D721Med (cell line): ENCODE data around the gene HOXA9.

Experiments
- DNase-seq: peaks from one replicate; pipeline ENCODE4 v3.0.0; 2011; ENCODE audit warnings: low spot score; ENCODE audit not compliant: insufficient read length
- FAIRE-seq: peaks from 2 replicates; lab custom pipeline; 2011; peaks lifted over from hg19 to GRCh38; lab: Jason Lieb, UNC
- TF ChIP-seq, protein P1 (sequence below): IDR thresholded peaks from 2 replicates; pipeline ENCODE4 v1.5.1; 2012; ENCODE audit warnings: mild to moderate bottlenecking, control low read depth; ENCODE audit not compliant: insufficient read depth; ENCODE audit errors: missing control alignments

The HOXA9 gene

DNA sequence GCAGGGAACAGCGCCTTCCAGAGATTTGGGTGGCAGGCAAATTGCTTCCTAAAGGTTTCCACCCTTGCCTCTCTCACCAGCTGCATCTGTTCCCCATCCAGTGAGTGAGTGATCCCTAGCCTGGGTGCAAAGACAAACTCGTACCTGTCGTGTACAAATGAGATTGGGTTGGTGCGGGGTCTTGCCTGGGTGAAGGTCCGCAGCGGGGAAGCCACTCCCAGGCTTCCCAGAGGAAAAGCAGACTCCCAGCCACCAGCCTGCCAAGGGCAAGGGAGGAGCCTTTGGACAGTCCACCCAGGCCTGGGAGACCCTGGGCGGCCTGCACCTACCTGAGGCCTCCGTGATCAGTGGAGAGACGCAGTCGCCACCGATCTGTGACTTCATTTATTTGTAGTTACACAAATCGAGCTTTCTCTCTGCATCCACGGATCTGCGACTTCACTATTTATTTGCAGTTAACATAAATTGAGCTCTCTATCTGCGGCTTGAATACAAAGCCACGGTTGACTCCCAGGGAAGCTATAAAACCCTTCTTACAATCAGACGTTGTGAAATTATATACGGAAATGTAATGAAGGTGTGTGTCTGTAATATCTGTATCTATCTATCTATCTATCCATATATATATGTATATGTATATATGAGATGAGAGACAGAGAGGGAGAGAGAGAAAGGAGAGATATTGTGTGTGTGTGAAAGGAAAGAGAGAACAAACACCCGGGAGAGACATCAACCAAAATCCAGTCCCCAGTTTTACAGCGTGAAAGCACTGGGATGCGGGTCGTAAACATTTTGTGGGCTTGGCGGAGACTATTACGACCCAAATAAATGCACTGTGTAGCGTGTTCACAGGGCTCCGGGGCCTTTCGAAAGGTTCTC, 5.8 kb downstream of the HOXA9 start:
- TF ChIP-seq, protein P1, sequence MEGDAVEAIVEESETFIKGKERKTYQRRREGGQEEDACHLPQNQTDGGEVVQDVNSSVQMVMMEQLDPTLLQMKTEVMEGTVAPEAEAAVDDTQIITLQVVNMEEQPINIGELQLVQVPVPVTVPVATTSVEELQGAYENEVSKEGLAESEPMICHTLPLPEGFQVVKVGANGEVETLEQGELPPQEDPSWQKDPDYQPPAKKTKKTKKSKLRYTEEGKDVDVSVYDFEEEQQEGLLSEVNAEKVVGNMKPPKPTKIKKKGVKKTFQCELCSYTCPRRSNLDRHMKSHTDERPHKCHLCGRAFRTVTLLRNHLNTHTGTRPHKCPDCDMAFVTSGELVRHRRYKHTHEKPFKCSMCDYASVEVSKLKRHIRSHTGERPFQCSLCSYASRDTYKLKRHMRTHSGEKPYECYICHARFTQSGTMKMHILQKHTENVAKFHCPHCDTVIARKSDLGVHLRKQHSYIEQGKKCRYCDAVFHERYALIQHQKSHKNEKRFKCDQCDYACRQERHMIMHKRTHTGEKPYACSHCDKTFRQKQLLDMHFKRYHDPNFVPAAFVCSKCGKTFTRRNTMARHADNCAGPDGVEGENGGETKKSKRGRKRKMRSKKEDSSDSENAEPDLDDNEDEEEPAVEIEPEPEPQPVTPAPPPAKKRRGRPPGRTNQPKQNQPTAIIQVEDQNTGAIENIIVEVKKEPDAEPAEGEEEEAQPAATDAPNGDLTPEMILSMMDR, result no peak
- no peak for DNase-seq
- no peak for FAIRE-seq

DNA sequence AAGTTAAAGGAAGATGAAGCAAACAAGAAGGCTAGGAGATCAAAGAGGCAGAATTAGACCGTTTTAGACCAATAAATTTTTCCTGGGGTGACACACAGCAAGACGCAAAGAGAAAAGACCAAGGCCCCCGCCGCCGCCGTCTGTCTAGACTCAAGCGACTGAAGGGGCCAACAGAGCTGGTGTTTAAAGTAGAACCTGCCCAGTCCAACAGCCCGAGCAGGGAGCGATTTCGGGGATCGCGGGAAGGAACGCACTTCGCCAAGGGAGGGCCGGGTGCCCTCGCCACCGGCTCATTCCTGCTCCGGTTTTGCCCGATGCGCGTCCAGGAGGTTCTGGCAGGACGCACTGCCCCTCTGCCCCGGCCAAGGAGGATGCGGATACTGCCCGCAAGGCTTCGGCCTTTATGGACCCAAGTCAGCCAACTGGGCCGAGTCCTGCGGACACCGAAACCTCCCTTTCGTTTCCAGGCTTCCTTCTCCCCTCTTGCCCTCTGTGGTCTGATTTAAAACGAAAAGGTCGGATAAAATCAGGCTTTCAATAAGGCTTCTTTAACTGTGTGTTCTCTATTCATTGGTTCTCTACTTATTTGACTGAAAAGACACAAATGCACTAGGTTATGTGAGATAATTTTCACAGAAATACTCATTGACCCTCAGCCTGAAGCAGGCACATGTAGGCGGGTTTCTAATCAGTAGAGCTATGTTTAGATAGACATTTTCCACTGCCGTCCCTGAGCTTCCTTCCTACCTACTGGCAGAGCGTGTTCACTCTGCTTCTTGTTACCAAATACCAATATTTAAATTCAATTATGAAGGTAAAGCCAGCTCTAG, 6.7 kb downstream of the HOXA9 start:
- TF ChIP-seq, protein P1, result no peak
- DNase-seq, result no peak
- FAIRE-seq, result no peak

- TF ChIP-seq, protein P1, result no peak
- FAIRE-seq (no peak), DNase-seq (no peak)
These were observed 7.5 kb downstream of the HOXA9 start for GRCh38 chr7:27157702-27158431.

DNA sequence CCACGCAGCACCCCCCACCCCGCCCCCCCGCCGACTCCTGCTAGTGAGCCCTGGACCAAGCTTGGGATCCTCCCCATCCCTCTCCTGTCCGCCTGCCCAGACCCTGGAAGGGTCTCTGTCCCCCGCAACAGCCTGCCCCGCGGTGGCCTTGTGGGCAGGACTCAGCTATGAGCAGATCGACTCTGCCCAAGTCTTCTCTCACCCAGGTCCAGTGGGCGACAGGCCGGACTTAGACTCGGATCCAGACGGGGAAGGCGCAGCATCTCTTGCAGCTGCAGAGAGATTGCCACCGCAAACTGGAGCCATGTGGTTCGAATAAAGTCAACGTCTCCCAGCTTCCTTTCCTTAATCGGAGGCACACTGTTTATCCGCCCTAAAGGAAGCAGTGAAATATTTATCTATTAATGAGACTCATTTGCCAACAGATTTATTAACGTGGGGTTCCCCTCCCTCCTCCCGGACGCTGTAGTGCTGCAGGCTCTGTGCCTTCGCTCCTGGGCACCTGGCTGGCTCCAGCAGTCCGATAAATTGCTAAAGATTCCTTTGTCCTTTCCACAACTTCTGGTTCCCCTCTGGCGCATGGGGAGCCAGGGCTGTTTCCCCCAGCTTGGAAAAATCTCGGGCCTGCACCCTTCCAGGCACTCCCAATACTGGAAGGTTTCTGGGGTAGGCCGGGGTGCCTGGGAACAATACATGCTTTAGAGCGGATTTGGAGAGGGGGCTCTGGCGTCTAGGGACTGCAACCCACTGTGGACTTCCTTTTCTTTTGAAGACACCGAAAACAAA, 8.2 kb downstream of the HOXA9 start:
- FAIRE-seq (no peak), DNase-seq (no peak)
- TF ChIP-seq, protein P1, result no peak

DNA sequence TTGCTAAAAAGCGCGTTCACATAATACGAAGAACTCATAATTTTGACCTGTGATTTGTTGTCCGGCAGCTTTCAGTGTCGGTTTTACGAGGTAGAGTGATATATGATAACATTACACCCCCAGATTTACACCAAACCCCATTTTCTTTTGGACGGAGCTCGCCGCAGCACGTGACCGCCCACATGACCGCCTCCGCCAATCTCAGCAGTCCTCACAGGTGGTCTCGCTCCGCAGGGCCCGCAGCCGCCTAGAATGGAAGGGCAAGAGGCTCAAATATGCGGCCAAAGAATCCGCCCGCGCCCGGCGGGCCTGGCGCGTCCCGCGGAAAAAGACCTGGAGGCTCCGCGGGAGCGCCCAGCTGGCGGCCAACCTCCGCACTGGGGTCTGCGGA, 8.8 kb downstream of the HOXA9 start, which contains the start of gene HOXA7:
Gene HOXA7, minus strand, starts transcription at position 168 of the 391 bp plus-strand sequence. Its CDS starts 130 bp downstream, at position 38.
- TF ChIP-seq, protein P1, result no peak
- FAIRE-seq (no peak), DNase-seq (no peak)

GRCh38 chr7:27155816-27156507, 9.4 kb downstream of the HOXA9 start:
- FAIRE-seq (no peak), DNase-seq (no peak)
- TF ChIP-seq, protein P1, result no peak
